ENCODE results near the gene LRRC37A3. TPM values are rescaled to one million over a fixed set of nuclear protein-coding genes. Genes with fewer than 3 reads are reported as not detected.
"Not testable (repeated sequence)": the region's sequence is repeated elsewhere in the genome, so short reads cannot be mapped to it uniquely, and the experiment has no call there.

Gene LRRC37A3
- polyA plus RNA-seq, 3 donors from 2014 or later, result 0.58 to 2.3 (median 2.2) TPM

DNA sequence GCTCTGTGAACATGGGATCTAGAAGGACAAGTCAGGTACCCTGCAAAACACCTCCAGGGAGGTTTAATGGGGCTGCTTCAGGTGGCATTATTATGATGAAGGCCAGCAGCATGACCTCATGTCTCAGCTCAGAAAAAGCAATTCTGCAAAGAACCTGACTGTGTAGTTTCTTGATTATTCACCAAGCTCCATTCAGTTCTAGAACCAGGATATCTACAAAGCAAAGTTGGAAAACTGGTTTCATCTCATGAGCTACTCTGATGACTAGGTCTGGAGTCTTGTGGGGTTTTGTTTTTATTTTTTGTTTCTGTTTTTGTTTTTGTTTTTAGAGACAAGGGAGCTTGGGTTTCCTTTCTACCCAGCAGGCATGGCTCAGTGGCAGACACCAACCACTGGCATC, 19.0 kb upstream of the LRRC37A3 start:
- Mint-ChIP-seq H3K27ac (no peak overlapping the region), H3K4me3 (no peak overlapping the region), H3K9me3 (no peaks in the 10 kb centered on the region), H3K36me3 (peaks cover 0 to 7% (median 0%) of the 10 kb centered on the region in 3 donors), H3K4me1 (peaks cover 0 to 1% of the 10 kb centered on the region in 2 donors), H3K27me3 (ENCODE audit: low read depth in 3 of 3) (peaks cover 0 to 3% (median 2%) of the 10 kb centered on the region in 3 donors)
- DNase-seq, result no peak

DNA sequence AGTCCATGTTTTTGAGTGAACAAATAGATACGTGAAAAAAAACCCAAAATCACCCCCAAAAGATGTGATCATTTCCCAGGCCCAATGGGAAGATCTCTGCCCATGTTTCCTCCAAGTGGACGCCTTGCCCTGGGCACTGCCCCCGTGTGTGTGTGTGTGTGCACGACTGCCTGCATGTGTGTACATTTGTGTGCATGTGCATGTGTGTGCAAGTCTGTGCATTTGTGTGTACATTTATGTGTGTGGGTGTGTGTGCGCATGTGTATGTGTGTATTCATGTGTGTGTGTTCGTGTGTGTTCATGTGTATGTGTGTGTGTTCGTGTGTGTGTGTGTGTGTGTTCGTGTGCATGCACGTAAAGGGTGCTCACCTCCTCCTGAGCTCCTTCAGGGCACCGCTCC, 16.8 kb upstream of the LRRC37A3 start:
- no peak overlapping the region for H3K27ac Mint-ChIP-seq
- H3K4me3 Mint-ChIP-seq, result no peak overlapping the region
- DNase-seq, result no peak
- H3K9me3 Mint-ChIP-seq, result no peaks in the 10 kb centered on the region
- peaks cover 0 to 3% (median 0%) of the 10 kb centered on the region in 3 donors for H3K36me3 Mint-ChIP-seq
- peaks cover 0 to 3% (median 2%) of the 10 kb centered on the region in 3 donors for H3K27me3 Mint-ChIP-seq (ENCODE audit: low read depth in 3 of 3)
- peaks cover 0 to 1% of the 10 kb centered on the region in 2 donors for H3K4me1 Mint-ChIP-seq

DNA sequence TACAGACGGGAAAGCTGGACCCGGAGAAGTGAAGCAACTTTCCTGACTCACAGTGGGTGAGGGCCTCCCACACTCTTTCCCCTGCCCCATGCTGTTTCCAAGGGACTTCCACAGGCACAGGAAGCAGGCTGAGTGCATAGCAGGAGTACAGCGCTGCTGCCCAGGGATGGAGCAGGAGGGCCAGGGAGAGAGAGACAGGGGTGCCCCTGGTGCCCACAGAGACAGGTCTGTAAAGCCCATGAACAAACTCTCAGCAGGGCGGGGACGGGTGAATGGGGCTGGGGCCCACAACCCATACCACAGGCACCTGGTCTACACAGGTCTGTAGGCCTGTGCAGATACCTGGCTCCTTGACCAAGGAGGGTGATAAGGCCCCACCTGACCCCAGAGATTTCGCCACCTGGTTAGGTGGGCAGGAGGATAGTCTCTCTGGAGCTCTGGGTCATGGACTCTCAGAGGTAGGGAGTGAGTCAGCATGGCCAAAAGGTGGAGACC, 15.1 kb upstream of the LRRC37A3 start:
- H3K27me3 Mint-ChIP-seq (ENCODE audit: low read depth in 3 of 3); H3K36me3 Mint-ChIP-seq; H3K27ac Mint-ChIP-seq; H3K4me3 Mint-ChIP-seq; H3K4me1 Mint-ChIP-seq; H3K9me3 Mint-ChIP-seq; DNase-seq: not testable (repeated sequence)

DNA sequence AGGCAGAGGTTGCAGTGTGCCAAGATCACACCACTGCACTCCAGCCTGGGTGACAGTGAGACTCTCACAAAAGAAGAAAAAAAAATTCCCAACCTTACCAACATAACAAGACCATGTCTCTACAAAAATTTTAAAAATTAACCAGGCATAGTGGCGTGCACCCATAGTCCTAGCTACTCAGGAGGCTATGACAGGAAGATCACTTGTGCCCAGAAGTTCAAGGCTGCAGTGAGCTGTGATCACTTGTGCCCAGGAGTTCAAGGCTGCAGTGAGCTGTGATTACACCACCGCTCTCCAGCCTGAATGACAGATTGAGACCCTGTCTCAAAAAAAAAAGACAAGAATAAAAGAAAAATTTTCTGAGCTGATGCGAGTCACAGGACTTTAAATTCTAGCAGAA, 13.6 kb upstream of the LRRC37A3 start:
- not testable (repeated sequence) for DNase-seq; H3K27ac Mint-ChIP-seq; H3K27me3 Mint-ChIP-seq (ENCODE audit: low read depth in 3 of 3); H3K4me3 Mint-ChIP-seq; H3K9me3 Mint-ChIP-seq; H3K4me1 Mint-ChIP-seq; H3K36me3 Mint-ChIP-seq

DNA sequence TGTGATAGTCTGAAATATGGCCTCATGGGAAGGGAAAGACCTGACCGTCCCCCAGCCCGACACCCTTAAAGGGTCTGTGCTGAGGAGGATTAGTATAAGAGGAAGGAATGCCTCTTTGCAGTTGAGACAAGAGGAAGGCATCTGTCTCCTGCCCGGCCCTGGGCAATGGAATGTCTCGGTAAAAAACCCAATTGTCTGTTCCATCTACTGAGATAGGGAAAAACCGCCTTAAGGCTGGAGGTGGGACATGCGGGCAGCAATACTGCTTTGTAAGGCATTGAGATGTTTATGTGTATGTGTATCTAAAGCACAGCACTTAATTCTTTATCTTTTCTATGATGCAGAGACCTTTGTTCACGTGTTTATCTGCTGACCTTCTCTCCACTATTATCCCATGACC, 11.1 kb upstream of the LRRC37A3 start:
- H3K4me1 Mint-ChIP-seq; H3K27ac Mint-ChIP-seq; H3K9me3 Mint-ChIP-seq; H3K4me3 Mint-ChIP-seq; H3K27me3 Mint-ChIP-seq (ENCODE audit: low read depth in 3 of 3); H3K36me3 Mint-ChIP-seq; DNase-seq: not testable (repeated sequence)

DNA sequence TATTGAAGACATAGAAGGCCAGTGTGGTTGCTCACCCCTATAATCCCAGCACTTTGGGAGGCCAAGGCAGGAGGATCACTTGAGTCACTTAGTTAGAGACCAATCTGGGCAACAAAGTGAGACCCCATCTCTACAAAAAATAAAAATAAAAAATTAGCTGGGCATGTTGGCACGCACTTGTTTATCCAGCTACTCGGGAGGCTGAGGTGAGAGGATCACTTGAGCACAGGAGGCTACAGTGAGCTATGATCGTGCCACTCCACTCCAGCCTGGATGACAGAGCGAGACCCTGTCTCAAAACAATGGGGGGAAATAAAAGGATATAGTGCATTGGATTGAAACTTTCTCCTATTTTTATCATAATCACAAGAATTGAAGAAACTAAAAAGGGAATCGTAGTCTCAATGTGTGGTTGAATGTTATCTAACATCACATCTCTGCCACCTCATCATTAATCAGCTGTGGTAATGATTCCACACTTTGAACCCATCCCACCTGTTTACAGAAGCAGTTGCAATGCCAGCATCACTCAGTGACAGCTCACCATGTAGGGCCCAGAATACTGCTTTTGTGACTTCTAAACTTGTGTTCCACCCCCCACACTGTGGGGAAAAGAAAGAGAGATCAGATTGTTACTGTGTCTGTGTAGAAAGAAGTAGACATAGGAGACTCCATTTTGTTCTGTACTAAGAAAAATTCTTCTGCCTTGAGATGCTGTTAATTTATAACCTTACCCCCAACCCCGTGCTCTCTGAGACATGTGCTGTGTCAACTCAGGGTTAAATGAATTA, 10.3 kb upstream of the LRRC37A3 start:
- H3K4me1 Mint-ChIP-seq; H3K9me3 Mint-ChIP-seq; H3K27ac Mint-ChIP-seq; H3K36me3 Mint-ChIP-seq; H3K4me3 Mint-ChIP-seq; H3K27me3 Mint-ChIP-seq (ENCODE audit: low read depth in 3 of 3); DNase-seq: not testable (repeated sequence)

DNA sequence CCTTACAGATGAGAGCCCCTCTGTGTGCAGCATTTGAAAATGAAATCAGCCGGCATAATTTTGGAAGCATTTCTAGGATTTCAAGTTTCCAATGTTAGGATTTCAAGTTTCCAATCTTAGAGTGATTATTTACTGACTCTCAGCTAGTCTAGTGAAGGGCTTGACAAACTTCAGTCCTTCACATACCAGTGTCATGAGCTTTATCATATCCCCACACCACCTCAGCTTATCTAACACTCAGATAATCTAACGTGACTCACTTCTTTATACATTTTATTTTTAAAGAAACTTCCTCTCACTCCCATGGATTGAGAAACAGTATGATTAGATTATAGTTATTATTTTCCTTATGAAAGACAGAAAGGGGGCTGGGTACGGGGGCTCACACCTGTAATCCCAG, 9.4 kb upstream of the LRRC37A3 start:
- H3K27me3 Mint-ChIP-seq (ENCODE audit: low read depth in 3 of 3); H3K4me1 Mint-ChIP-seq; H3K4me3 Mint-ChIP-seq; H3K9me3 Mint-ChIP-seq; H3K27ac Mint-ChIP-seq; DNase-seq; H3K36me3 Mint-ChIP-seq: not testable (repeated sequence)

DNA sequence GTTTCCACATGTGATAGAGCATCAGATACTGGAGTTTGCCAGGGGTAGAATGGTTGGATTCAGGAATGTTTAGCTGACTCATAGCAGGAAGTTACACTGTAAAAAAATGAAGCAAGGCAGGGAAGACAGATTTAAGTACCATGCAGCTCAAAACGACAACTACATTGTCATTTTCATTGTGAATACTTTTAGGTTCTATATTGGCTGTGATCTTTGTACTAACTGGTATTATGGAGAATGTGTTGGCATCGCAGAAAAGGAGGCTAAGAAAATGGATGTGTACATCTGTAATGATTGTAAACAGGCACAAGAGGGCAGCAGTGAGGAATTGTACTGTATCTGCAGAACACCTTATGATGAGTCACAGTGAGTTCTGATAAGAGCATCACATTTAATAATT, 8.2 kb upstream of the LRRC37A3 start:
- H3K4me3 Mint-ChIP-seq; H3K36me3 Mint-ChIP-seq; H3K4me1 Mint-ChIP-seq; H3K9me3 Mint-ChIP-seq; H3K27me3 Mint-ChIP-seq (ENCODE audit: low read depth in 3 of 3): not testable (repeated sequence)
- peak overlapping the region in 3 of 6 donors; percentile 21 to 55 (median 49) for H3K27ac Mint-ChIP-seq
- peak; percentile 69 to 77 (median 74) for DNase-seq

DNA sequence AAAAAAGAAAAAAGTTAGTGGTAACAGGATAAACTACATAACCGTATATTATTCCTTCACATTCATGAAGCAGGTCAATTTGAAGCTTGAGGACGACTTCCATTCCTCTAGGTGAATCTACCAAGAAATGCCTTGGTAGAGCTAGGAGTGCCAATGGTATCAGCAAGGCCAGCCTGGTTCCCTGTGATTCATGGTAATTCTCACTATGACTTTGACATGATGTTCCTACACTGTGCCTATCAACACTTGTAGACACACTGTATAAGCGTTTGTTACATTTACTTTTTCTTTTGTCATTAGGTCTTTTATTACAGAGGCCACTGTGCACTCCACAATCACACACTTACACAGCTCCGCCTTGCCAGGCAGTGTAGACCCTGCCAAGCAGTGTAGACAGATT, 7.2 kb upstream of the LRRC37A3 start:
- not testable (repeated sequence) for H3K4me3 Mint-ChIP-seq; H3K27me3 Mint-ChIP-seq (ENCODE audit: low read depth in 3 of 3); H3K9me3 Mint-ChIP-seq; H3K4me1 Mint-ChIP-seq; DNase-seq; H3K36me3 Mint-ChIP-seq; H3K27ac Mint-ChIP-seq

DNA sequence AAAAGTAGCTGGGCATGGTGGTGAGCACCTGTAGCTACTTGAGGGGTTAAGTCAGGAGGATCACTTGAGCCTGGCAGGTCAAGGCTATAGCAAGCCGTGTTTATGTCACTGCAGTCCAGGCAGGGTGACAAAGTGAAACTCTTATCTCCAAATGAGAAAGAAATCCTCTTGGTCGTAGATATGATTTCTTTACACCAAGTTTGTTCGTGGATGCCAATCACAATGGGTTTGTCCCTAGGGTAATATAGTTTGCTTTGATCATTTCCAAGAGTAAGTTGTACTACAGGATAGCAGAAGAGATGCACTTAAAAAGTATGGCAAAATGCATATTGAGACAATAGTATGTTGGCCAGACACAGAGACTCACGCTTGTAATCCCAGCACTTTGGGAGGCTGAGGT, 6.0 kb upstream of the LRRC37A3 start:
- H3K27ac Mint-ChIP-seq, H3K36me3 Mint-ChIP-seq: not testable (repeated sequence)

DNA sequence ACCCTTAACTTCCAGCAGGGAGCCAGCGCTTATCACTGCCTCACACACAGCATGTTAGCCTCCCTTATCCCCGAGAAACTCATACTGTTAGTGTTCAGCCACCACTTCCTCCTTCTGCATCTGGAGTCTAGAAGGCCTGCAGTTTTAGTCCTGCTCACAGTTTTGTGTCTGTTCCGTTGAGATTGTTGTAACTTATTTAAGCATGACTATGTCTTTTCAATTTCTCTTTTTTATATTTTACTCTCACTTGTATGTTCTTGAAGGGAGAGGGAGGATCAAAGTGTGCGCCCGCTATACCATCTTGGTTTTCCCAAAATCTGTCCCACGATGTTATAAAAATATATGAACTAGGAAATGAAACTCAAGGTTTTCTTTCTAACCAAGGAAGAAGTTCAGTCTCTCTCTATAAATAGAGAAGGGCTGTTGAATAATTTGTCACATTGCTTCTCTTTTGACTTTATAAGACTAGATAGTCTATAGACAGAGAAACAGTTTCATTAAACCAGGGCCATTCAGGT, 3.8 kb upstream of the LRRC37A3 start:
- H3K27ac Mint-ChIP-seq; DNase-seq; H3K9me3 Mint-ChIP-seq; H3K36me3 Mint-ChIP-seq; H3K27me3 Mint-ChIP-seq (ENCODE audit: low read depth in 3 of 3); H3K4me3 Mint-ChIP-seq: not testable (repeated sequence)
- H3K4me1 Mint-ChIP-seq, result peaks cover 9 to 13% of the 10 kb centered on the region in 2 donors

More for the DNA sequence above, 6.0 kb upstream of the LRRC37A3 start:
- H3K4me3 Mint-ChIP-seq; DNase-seq; H3K27me3 Mint-ChIP-seq (ENCODE audit: low read depth in 3 of 3); H3K4me1 Mint-ChIP-seq; H3K9me3 Mint-ChIP-seq: not testable (repeated sequence)

DNA sequence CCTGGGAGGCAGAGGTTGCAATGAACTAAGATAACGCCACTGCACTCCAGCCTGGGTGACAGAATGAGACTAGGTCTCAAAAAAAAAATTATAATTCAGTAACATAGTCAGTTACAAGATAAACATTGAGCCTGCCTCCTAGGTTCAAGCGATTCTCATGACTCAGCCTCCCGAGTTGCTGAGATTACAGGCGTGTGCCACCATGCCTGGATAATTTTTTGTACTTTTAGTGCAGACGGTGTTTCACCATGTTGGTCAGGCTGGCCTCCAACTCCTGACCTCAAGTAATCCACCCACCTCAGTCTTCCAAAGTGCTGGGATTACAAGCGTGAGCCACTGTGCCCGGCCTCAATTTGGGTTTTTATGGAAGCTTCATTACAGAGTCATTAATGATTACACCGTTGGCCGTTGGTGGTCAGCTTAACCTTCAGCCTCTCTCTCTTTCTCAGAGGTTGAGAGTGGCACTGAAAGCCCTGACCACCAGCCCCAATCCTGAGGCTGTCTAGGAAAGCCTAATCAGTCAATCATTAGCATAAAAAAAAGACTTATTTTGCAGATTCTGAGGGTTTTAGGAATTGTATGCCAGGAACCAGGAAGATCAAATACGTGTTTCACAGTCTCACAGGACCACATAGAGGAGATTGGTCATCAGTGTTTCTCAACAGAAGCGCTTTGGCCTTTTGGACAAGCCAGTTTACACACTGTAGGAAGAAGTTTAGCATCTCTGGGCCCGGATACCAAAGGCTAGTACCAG, 1.3 kb upstream of the LRRC37A3 start:
- Mint-ChIP-seq H3K27me3 (ENCODE audit: low read depth in 3 of 3) (peaks cover 2 to 7% (median 6%) of the 10 kb centered on the region in 3 donors), H3K4me3 (peak overlapping the region; percentile 88 to 92 (median 91)), H3K4me1 (peaks cover 4 to 6% of the 10 kb centered on the region in 2 donors), H3K27ac (peak overlapping the region; percentile 86 to 95 (median 92)), H3K9me3 (no peaks in the 10 kb centered on the region), H3K36me3 (peaks cover 0 to under 1% (median 0%) of the 10 kb centered on the region in 3 donors)
- no peak for DNase-seq

DNA sequence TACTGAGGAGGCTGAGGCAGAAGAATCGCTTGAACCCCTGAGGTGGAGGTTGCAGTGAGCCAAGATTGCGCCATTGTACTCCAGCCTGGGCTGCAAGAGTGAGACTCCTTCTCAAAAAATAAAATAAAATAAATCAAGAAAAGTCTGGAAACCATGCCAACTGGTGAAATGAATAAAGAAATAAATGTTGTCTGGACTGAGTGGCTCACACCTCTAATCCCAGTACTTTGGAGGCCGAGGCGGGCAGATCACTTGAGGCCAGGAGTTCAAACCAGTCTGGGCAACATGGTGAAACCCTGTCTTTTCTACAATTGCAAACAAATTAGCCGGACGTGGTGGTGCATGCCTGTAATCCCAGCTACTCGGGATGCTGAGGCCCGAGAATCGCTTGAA, 744 bp upstream of the LRRC37A3 start:
- Mint-ChIP-seq H3K27me3 (ENCODE audit: low read depth in 3 of 3) (peaks cover 2 to 7% (median 6%) of the 10 kb centered on the region in 3 donors), H3K36me3 (peaks cover 0 to 4% (median 0%) of the 10 kb centered on the region in 3 donors), H3K4me1 (peaks cover 4 to 11% of the 10 kb centered on the region in 2 donors), H3K9me3 (no peaks in the 10 kb centered on the region), H3K4me3 (peak overlapping the region; percentile 88 to 92 (median 91)), H3K27ac (peak overlapping the region; percentile 86 to 95 (median 92))
- DNase-seq, result no peak

DNA sequence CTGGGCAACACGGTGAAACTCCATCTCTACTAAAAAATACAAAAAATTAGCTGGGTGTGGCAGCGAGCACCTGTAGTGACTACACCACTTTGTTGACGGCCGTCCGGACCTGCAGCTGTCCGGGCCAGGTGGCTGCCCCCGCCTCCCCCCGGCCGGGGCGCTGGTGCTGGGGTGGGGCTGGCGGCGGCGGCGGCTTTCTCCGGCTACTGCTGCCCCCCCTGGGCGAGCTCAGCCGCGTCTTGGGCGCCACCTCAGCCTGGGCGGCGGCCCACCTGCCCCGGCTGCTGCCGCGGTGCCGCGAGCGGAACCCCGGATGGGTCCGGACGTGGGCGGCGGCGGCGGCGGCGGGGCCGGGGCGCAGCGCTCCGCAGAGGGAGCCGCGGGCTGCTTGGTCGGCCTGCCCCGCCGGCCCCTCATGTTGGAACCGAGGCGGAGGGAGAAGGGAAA, 413 bp downstream of the LRRC37A3 start:
- Mint-ChIP-seq H3K4me3 (peak overlapping the region; percentile 83 to 92 (median 88)), H3K27ac (peak overlapping the region in 5 of 6 donors; percentile 86 to 95 (median 91)), H3K4me1 (peaks cover 4 to 11% of the 10 kb centered on the region in 2 donors)
- not testable (repeated sequence) for H3K9me3 Mint-ChIP-seq; H3K27me3 Mint-ChIP-seq (ENCODE audit: low read depth in 3 of 3); H3K36me3 Mint-ChIP-seq
- DNase-seq, result peak in 1 of 3 donors; percentile 62
